HG03280 (cell line): ENCODE measurements around the gene NAPEPLD.
"Not testable (repeated sequence)": the region's sequence is repeated elsewhere in the genome, so short reads cannot be mapped to it uniquely, and the experiment has no call there.

Experiments
- ATAC-seq: cut with Tn5 transposase; IDR thresholded peaks from one replicate; pipeline ENCODE4 v1.9.1; 2021; ENCODE audit warnings: mild to moderate bottlenecking, moderate library complexity; ENCODE audit not compliant: unreplicated experiment

NAPEPLD gene

DNA sequence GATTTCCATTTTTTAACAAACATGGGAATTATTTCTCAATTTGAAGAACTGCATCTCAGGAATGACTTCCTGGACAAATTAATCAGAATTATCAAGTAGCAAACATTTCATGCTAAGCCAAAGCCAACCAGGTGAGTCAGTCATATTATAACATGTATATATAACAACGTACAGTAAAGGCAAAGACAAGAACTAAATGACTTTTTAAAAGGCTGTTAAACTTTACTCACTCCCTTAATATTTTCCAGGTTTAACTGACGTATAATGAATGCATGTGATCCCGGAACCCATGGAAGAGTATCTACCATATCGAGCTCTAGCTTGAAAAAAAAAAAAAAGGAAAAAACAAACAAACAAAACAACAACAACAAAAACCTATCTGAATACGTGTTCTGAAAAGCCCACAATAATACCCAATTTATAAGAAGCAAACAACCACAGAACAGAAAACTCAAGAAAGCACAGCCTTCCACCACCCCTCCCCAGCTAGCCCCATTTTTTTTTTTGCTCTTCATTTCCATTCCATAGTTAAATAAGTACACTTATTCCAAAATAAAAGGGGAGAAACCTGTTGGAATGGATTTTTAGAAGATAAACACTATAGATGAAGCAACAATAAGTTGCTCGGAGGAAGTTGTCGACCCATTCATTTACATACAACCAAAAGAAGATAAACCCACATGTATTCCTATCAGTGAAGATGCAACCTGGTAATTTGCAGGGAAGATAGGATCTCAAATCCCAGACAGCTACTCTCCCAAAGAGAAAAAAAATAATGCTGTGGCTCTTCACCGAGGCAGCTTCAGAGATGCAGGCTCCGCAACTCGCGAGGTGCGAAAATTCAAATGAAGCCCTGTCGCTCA, 537 bp downstream of the NAPEPLD start:
- no peak for ATAC-seq

DNA sequence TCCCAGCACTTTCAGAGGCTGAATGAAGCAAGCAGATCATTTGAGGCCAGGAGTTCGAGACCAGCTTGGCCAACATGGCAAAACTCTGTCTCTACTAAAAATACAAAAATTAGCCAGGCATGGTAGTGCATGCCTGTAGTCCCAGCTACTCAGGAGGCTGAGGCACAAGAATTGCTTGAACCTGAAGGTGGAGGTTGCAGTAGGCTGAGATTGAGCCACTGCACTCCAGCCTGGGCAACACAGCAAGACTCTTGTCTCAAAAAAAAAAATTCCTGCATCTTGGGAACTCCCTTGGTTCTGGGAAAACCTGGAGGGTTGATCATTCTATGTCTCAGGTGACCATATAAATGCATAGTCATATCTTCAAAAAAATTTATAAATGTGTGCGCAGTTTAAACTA, 4.1 kb downstream of the NAPEPLD start:
- not testable (repeated sequence) for ATAC-seq

DNA sequence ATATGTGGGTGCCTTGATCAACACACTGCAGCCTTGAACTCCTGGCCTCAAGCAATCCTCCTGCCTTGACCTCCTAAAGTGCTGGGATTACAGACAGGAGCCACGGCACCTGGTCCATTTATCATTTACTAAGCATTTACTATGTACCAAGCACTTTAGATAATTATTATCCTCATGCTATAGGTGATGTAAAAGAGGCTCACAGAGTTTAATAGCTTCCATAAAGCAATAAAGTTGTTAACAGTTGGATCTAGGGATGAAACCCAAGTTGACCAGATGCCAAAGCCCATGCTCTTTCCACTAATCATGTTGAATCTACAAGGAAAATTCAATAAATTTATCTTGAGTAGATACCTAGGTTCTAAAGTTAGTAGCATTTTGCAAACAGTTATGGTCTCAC, 5.0 kb downstream of the NAPEPLD start:
- no peak for ATAC-seq

DNA sequence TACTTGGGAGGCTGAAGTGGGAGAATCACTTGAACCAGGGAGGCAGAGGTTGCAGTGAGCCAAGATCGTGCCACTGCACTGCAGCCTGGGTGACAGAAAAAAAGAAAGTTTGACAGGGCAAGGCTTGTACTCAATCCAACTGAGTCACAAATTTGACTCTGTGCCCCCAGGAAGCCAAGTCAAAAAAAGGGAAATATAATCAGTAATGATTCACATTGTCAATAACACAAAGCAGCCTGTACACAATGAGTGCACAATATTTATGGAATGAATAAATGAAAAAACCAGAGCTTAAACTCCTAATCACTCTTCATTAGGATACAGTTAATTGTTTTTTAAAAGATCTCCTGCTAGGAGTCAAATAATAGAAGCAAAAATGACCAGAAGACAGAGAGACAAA, 6.4 kb downstream of the NAPEPLD start:
- ATAC-seq, result no peak

DNA sequence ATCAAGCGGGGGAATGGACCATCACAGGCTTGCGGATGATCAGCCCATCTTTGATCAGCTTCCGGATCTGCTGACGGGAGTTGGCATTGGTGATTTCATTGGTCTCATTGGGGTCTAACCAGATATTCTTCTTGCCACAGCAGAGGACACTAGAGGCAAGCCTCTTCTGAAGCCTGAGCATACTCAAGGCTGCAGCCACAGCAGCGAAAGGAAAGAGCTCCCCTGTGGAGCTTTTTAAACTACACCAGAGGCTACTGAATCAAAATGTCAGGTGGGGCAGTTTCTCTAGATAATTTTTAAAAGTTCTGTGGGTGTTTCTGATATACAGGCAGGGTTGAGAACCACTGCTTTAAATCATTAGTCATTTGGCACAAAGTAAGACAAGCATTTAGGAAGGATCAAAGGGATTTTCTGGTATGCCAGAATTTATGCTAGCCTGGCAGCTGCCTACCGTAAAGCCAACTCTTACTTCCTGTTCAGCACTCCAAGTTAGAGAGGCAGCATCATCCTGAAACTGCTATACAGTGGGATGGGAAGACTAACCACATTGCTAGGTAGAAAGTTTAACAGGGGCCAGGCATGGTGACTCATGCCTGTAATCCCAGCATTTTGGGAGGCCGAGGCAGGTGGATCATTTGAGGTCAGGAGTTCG, 7.0 kb downstream of the NAPEPLD start:
- no peak for ATAC-seq

DNA sequence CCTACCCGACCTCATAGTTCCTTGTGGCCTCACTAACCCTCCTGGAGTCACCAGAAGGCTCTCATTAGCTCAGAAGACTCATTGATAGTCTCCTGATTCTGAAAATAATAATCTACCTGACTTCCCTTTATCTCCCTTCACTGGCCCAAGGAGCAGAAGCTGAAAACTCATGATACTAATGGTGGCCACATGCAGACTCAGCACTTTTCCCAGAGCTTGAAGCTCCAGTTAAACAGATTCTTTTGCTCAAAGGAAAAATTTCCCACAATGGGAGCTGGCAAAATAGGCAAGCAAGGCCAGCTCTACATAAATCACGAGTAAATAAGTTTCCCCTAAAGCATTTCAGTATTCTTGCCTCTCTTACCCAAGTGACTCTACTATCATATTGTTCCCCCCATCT, 8.2 kb downstream of the NAPEPLD start:
- no peak for ATAC-seq

DNA sequence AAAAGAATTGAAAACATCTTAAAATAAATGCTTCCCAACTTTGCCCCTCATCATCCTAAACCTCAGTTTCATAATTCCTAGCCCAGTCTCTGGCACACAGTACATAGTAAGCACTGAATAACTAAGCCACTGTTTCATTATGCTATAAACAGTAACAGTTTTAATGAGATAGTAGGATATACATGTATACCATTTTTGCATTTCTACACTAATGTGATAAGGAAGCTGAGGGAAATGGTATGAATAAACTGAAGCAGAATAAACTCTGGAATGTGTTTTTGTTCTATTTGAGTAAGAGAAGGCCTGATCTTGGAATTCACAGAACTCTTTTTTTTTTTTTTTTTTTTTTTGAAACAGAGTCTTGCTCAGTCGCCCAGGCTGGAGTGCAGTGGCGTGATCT, 8.8 kb downstream of the NAPEPLD start:
- no peak for ATAC-seq

DNA sequence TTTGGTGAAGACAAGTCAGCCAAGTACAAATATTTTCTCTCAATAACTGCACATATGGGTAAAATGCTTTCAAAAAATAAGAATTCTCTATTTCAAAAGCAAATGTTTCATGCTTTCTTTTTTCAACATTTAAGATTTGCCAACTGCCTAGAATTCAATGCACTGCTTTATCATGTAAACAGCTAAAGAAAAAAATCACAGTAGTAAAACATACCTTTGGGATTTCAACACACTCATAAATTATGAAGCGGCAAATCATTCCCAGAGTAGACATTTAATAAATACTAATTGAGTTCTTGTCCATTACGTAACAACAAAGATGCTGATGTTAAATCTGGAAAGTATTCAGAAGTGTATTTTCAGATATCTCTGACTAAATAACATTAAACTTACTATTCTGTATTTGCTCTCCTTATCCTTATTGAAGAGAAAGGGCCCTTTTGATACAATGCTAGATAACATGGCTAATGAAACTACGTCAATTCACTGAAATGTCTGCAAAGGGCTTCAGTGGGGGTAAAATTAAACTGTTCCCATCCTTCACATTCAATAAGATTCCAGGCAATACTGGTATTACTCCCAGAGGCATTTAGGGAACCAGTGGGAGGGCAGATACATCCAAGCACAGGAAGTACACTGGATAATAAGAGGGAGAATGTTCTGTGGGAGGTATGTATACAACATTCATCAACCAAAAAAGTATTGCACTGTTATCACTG, 13.9 kb downstream of the NAPEPLD start:
- ATAC-seq, result no peak

DNA sequence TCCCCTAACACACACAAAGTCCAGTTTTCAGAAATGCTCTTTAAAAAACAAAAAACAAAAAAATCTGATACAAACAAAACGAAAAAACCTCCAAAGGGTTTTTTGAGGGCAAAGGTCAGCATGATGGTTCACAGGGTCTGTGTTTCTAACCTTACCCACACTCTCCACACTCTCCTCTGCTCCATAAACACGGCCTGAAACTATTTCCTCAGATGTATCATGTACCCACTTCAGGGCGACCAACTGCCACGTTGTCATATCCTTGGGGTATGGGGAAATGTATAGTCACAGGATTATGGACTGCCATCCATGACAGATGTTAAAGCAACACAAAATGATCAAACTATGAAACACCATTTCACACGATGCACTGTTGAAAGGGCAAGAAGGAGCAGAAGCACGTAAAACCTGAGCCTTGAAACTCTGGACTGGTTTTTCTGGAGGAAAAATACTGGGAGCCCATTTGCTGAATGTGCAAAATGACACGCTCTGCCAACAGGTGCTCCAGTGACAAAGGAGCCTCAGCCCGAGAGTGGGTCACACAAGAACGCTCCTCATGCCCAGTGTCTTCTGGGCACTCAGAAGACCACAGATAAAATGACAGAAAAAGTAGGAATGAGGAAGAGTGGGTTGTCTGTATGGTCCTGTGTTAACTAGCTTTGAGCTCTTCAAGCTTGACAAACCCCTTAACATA, 15.8 kb downstream of the NAPEPLD start:
- no peak for ATAC-seq

DNA sequence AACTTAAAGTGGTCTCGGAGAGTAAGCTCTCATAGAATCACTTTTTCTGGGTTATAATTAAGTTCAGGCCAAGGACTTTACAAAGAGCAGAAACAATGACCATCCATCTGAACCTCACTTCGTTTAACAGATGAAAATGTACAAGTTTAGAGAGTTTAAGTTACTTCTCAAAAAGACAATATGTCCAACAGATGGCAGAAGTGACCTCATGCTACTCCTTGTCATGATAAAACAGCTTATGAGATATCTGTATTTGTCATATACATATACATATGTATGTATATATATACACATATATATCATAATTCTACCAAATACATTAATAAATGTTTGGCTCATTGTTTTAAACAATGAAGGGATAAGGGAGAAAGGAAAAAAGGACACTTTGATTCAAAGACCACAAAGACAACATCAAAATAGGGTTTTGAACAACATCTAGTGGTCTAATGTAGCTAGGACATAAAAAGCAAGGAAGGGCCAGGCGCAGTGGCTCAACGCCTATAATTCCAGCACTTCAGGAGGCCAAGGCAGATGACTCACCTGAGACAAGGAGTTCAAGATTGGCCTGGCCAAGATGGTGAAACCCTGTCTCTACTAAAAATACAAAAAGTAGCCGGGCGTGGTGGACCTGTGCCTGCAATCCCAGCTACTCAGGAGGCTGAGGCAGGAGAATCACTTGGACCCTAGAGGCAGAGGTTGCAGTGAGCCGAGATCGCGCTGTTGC, 17.8 kb downstream of the NAPEPLD start:
- ATAC-seq, result no peak

DNA sequence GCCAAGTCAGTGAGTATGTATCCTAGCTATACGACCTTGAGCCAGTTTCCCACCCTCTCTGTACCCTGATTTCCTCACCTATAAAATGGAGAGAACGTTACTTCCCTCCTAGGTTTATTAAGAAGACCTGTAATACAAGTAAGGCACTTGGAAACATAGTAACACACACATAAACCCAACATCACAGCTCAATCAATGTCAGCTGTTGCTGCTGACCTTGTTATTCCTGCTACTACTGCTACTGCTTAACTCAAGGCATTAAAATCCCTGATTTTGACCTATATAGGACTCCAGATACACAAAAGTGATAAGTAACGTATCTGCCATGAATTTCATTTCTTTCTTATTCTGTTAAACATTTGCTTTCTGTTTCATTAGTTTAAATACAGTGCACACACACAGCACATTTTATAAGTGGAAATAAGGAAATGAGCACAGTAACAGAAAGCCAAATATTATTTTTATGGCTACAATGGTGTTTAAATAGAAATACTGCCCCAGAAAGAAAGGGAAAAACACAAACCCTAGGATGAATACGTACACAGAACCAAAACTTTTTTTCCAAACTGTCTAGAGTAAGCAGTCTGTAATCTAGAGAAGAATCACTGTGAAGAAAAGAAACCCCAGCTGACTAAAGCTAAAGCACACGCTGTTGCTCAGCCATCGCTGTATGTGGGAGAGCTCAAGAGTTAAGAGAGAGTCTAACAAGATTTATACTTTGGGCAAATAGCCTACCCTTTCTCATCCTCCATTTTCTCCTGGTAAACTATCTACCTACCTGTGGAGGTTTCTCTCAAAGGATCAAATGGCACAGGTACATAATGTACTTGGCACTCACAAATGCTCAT, 19.0 kb downstream of the NAPEPLD start:
- no peak for ATAC-seq

DNA sequence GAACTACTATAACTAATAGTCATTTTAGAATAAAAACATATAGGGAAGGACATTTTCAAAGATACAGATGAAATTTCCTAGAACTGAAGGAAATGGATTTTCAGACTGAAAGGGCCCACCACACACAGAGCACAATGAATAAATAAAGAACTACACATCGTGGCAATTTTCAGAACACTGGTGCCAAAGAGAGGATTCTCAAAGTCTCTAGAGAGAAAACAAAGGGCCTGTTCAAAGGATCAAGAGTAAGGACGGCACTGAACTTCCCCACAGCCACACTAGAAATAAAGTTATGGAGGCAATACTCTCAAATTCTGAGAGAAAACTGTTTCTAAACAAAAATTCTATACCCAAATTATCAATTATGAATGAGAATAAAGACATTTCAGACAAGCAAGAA, 21.9 kb downstream of the NAPEPLD start:
- ATAC-seq, result no peak

DNA sequence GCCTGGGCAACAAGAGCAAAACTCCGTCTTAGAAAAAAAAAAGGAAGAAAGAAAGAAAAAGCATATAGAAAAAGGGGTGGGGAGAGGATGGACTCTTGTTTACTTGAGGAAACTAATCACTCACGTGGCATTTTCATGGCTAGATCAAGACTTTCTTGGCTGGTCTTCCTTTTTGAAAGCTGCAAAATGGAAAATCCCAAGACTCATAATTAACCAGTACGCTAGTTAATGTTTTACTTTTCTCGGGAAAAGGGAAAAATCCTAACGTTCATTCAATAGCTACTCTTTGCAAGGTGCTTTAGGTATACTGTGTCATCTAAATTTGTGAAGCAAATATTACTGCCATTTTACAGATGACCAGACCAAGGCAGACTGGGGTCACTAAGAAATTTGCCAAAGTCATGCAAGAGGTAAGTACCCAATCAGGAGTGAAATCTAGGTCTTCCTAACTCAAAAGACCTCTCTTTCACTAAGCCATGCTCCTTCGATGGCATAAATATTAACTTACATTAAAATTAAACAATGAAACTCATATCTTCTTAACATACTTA, 24.4 kb downstream of the NAPEPLD start:
- no peak for ATAC-seq

DNA sequence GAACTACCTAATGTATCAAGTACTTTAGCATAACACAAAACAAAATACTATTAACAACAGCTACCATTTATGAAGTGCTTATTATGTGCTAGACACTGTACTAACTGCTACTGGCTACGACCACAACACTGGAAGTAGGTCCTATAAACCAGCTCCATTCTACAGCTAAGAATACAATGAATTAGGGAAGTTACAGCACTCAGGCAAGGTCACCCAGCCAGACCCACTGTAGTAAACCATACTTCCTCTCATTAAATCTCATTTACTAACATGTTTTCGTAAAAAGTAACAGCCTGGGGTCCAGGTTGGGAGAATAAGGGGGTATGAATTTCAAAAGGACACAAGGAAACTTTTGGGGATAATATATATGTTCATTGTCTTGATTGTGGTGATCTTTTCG, 25.4 kb downstream of the NAPEPLD start:
- ATAC-seq, result no peak

DNA sequence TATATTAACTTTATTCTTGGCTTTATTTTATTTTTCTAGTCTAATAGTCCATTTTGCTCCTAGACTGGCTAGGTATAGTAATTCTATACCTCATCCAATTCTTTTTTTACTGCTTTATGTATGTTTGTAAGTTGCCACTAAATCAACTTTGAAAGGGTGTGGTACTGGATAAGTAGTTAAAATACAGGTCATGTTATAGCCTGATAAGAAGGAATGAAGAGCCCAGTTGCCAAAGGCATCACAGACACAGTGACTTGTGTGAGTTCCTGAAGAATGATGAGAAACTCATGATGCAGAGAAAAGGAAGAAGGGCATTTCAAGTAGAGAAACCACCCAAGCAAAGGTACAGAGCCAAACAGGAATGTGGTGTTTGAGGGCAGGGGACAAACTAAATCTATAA, 27.3 kb downstream of the NAPEPLD start:
- ATAC-seq, result no peak

DNA sequence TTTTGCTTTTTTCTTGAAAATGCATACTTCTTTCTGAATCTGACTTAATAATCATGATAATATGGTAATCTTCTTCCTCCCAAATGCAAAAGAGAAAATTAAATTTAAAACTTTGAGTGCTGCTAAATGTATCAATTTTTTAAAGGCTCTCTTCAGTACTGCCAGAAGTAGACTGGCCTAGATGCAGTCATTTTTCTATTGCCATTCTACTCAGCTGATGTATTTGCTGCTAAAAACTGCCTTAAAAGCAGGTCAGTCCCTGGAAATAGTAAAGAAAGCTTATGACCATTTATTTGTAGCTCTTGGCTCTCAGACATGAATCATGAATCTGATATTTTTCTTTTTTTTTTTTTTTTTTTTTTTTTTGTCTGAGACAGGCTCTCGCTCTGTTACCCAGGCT, 28.5 kb downstream of the NAPEPLD start:
- no peak for ATAC-seq

DNA sequence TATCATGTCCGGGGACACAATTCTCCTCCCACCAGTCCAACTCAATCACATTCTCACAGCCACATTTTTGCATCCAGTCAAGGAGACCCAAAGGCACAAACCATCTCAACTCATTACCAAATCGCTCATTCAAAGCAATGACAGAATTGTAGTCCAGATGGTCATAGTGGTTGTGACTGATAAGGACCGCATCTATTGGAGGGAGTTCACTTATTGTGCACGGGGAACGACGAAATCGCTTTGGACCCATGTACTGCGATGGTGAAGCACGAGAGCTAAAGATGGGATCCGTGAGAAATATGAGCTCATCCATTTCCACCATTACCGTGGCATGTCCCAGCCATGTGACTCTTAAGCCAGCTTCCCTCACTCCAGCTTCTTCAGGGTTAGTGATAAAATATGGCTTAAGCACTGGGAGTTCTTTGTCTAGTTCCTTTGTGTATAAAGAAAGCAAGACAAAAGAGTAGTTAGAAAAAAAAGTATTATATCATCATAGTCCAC, 29.1 kb downstream of the NAPEPLD start:
- ATAC-seq, result no peak

DNA sequence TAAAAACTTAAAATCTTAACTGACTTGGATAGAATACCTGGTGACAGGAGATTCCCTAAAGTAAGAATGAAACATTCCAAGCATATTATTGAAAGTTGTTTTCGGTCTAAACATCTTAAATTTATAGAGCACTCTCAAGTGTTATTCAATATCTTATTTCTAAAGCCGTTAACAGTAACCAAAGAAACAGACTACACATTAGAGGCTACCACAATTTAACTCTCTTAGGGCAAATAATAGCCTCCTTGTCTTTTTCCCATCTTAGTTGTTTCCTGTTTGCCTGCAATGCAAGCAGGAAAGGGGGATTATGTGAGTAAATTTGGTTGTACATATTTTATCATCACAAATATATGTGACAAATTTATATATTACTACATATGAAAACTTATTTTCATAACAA, 31.4 kb downstream of the NAPEPLD start:
- ATAC-seq, result no peak

DNA sequence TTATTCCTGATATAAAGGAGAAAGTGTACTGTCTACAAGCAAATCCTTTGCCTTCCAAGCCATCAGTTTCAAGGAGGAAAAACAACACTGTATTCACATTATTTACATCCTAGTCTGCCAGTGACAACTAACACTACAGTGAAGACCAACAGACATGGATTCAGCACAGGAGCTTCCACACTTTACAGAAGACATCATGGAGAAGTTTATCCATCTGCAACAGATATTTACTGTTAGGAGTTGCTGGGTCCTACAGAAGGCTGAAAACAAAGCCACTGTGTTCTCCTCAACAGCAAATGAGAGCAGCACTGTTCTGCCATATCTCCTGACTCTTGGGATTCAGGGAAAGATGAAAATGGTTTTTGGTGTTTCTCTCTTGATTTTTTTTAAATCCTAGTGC, 31.9 kb downstream of the NAPEPLD start:
- no peak for ATAC-seq
